Parathyroid adenoma (tissue), 2 donors: Measurements from ENCODE around the gene WDR13.

Experiments
- H2AFZ ChIP-seq: fragments of 300-600 bp; sonication (generic); one replicate; pipeline ENCODE4 v1.7.0; 2017; ENCODE audit warnings: antibody characterized with exemption, mild to moderate bottlenecking
- H3K27ac ChIP-seq: fragments of 300-600 bp; sonication (generic); one replicate; pipeline ENCODE4 v1.7.0; 2017
- H3K27me3 ChIP-seq: fragments of 300-600 bp; sonication (generic); one replicate; pipeline ENCODE4 v1.7.0; 2017; ENCODE audit warnings: low read length; ENCODE audit not compliant: control insufficient read depth, insufficient read depth
- H3K36me3 ChIP-seq: fragments of 300-600 bp; sonication (generic); one replicate; pipeline ENCODE4 v1.7.0; 2017; ENCODE audit warnings: low read length; ENCODE audit not compliant: control insufficient read depth, insufficient read depth
- H3K4me1 ChIP-seq: fragments of 300-600 bp; sonication (generic); one replicate; pipeline ENCODE4 v1.7.0; 2017; ENCODE audit warnings: control low read depth
- H3K4me2 ChIP-seq: fragments of 300-600 bp; sonication (generic); one replicate; pipeline ENCODE4 v1.7.0; 2017; ENCODE audit warnings: low read length
- H3K4me3 ChIP-seq: fragments of 300-600 bp; sonication (generic); one replicate; pipeline ENCODE4 v1.7.0; 2017; ENCODE audit warnings: low read depth, low read length
- H3K79me2 ChIP-seq: fragments of 300-600 bp; sonication (generic); one replicate; pipeline ENCODE4 v1.7.0; 2017; ENCODE audit warnings: control low read depth
- H3K9ac ChIP-seq: fragments of 300-600 bp; sonication (generic); one replicate; pipeline ENCODE4 v1.7.0; 2017; ENCODE audit warnings: mild to moderate bottlenecking
- H3K9me3 ChIP-seq: fragments of 300-600 bp; sonication (generic); one replicate; pipeline ENCODE4 v1.7.0; 2017; ENCODE audit warnings: low read length; ENCODE audit not compliant: control insufficient read depth
- CTCF ChIP-seq: fragments of 300-600 bp; sonication (generic); IDR thresholded peaks from one replicate; pipeline ENCODE4 v1.7.0; 2017; ENCODE audit warnings: antibody characterized with exemption, mild to moderate bottlenecking
- donor health status: primary hyperparathyroidism.

Gene WDR13

GRCh38 chrX:48606091-48606490 is 8.8 kb downstream of the WDR13 start:
- H3K27me3 ChIP-seq: no peaks in the 10 kb centered on the region
- H3K27ac ChIP-seq: no peak overlapping the region
- H3K79me2 ChIP-seq: no peaks in the 10 kb centered on the region
- no peak overlapping the region for H2AFZ ChIP-seq
- no peaks in the 10 kb centered on the region for H3K9me3 ChIP-seq
- no peak overlapping the region for H3K4me2 ChIP-seq
- H3K36me3 ChIP-seq: no peaks in the 10 kb centered on the region
- no peak overlapping the region for H3K9ac ChIP-seq
- no peak for TF ChIP-seq CTCF
- no peak overlapping the region for H3K4me3 ChIP-seq
- no peaks in the 10 kb centered on the region for H3K4me1 ChIP-seq

DNA sequence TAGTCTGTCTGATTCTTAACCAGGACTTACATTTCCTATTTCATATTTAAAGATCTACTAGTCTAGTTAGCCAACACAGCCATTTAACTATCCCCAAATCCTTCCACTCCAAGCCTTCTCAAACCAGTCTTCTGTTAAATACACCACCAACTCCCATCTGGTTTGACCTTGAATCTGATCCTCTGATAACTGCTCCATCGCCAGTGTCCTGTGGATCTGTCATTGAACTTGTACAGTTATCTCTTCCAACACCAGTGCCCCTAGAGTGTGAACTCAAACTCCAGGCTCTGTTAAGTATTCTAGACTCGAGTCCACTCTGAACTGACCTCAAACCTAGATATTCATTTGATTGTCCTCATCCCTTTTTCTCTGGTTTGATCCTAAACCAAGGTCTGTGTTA is 14.4 kb downstream of the WDR13 start:
- no peak overlapping the region for H3K4me3 ChIP-seq
- H3K4me1 ChIP-seq: no peaks in the 10 kb centered on the region
- H3K27me3 ChIP-seq: no peaks in the 10 kb centered on the region
- no peak overlapping the region for H2AFZ ChIP-seq
- no peaks in the 10 kb centered on the region for H3K79me2 ChIP-seq
- H3K9me3 ChIP-seq: no peaks in the 10 kb centered on the region
- no peak overlapping the region for H3K27ac ChIP-seq
- H3K9ac ChIP-seq: no peak overlapping the region
- TF ChIP-seq CTCF: no peak
- no peaks in the 10 kb centered on the region for H3K36me3 ChIP-seq
- no peak overlapping the region for H3K4me2 ChIP-seq

DNA sequence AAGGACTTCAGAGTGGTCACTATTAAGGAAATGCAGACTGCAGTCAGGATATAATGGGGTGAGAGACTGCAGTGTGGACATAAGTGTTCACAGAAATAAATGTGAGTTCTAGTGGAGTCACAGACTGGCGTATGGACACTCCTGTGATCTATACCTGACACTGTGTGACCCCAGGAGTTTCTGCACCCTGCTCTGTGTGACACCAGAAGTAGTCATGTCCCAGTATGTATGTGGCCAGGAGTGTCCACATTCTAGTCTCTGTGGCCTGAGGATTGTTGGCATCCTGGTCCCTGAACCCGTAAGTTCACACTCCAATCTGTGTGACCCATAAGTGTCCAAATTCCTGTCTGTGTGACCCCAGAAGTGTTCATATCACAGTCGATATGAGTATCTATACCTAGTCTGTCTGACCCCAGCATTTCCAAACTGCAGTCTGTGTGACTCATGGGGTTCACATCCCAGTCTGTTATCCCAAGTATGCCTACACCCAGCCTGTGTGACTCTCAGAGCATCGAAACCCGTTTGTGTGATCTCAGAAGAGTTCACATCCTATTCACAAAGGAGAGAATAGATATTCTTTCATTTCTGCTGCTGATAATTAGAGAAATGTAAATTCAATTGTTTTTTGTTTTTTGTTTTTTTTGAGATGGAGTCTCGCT is 16.3 kb downstream of the WDR13 start:
- H3K36me3 ChIP-seq: no peaks in the 10 kb centered on the region
- no peak overlapping the region for H3K27ac ChIP-seq
- no peaks in the 10 kb centered on the region for H3K27me3 ChIP-seq
- H3K4me2 ChIP-seq: no peak overlapping the region
- no peak for TF ChIP-seq CTCF
- H2AFZ ChIP-seq: no peak overlapping the region
- no peak overlapping the region for H3K9ac ChIP-seq
- no peaks in the 10 kb centered on the region for H3K9me3 ChIP-seq
- H3K4me3 ChIP-seq: no peak overlapping the region
- no peaks in the 10 kb centered on the region for H3K4me1 ChIP-seq
- H3K79me2 ChIP-seq: no peaks in the 10 kb centered on the region

DNA sequence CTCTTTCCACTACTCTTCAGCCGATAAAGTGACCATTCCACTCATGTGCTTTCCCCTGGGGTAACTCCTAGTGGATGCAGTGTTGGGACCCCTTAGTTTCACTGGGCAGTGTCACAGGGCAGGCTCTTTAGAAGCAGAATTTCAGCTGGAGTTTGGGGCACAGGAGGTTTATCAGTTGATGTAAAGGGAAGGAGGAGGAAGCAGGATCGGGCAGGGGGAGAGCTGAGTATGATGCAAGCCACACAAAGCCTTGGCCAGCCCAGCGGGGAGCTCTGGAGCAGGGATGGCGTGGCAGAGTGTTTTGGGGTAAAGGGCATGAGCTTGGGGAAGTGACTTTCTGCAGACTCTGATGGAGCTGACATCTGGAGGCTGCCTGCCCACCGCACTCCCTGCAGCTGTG is 19.3 kb downstream of the WDR13 start:
- no peaks in the 10 kb centered on the region for H3K36me3 ChIP-seq
- H3K27ac ChIP-seq: no peak overlapping the region
- no peaks in the 10 kb centered on the region for H3K9me3 ChIP-seq
- H3K4me1 ChIP-seq: no peaks in the 10 kb centered on the region
- no peak overlapping the region for H3K4me2 ChIP-seq
- no peaks in the 10 kb centered on the region for H3K79me2 ChIP-seq
- no peak overlapping the region for H2AFZ ChIP-seq
- TF ChIP-seq CTCF: no peak
- no peak overlapping the region for H3K4me3 ChIP-seq
- H3K9ac ChIP-seq: no peak overlapping the region
- H3K27me3 ChIP-seq: no peaks in the 10 kb centered on the region
